Limb (tissue), 2 donors: ENCODE results near the gene ACTN4.
A peak's percentile ranks its signal among the peaks of the same experiment; 100 is the strongest.
"Not testable (repeated sequence)": the region's sequence is repeated elsewhere in the genome, so short reads cannot be mapped to it uniquely, and the experiment has no call there.

ENCODE experiments used
- DNase-seq, 2 donors: peaks; one replicate each; pipeline ENCODE4 v3.0.0-alpha.2; 2016; ENCODE audit errors: extremely low spot score in 2 of 2

ACTN4 gene

DNA sequence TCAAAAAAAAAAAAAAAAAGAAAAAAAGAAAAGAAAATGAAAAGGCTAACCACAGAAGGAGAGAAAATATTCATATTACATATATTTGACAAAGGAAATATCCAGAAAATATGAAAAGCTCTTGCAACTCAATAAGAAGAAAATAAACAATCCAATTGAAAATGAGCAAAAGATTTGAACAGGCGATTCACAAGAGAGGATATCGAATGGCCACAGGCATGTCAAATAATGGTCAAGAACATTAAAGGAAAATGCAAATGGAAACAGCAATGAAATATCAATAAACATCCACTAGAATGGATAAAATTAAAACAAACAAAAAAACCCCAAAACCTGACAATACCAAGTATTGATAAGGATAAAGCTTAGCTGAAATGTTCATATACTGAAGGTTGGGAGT is 117.8 kb downstream of the ACTN4 start:
- DNase-seq, result no peak

DNA sequence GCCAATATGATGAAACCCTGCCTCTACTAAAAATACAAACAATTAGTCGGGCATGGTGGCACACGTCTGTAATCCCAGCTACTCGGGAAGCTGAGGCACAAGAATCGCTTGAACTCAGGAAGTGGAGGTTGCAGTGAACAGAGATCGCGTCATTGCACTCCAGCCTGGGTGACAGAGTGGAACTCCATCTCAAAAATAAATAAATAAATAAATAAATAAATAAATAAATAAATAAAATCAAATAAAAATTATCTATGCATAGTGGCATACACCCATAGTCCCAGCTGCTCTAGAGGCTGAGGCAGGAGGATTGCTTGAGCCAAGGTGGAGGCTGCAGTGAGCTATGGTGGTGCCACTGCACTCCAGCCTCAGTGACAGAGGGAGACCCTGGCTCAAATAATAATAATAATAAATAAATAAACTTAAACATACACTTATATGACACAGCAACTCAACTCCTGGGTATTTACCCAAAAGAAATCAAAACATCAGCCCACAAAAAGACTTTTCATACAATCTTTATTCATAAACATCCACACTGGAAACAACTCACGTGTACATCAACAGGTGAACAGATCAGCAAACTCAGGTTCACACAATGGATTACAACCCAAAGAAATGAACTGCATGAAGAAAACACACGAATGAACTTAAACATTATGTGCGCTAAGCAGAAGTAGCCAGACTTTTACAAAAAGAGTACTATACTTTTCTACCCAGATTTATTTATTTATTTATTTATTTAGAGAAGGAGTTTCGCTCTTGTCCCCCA is 119.0 kb downstream of the ACTN4 start:
- no peak for DNase-seq

DNA sequence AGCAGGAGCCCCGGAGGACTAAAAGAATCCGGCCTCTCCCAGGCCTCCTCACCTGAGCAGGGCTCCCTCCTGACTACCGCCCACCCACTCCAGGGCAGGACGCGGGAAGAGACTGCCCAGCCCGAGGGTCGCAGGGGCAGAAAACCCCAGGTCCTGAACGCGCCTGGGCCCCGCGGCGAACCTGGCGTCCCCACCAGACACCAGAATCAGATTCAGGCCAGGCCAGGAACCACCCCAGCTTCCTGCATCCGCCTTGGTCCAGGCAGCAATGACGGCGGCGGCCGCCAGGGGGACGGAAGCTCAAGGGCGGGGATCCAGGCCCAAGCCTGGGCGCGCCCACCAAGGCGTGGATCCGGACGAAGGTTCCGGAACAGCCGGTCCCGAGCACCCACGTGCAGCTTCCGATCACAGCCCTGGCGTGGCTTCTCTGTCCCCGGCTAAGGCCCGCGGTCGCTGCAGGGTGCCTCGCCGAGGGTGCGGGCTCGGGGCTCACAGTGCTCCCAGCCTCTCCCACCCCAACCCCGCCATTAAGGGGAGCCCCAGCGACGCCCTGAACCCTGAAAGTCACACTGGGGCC is 122.3 kb downstream of the ACTN4 start:
- peak; percentile 77 to 89 for DNase-seq

- not testable (repeated sequence) for DNase-seq
Observed at GRCh38 chr19:38770228-38770948, 122.9 kb downstream of the ACTN4 start.

DNA sequence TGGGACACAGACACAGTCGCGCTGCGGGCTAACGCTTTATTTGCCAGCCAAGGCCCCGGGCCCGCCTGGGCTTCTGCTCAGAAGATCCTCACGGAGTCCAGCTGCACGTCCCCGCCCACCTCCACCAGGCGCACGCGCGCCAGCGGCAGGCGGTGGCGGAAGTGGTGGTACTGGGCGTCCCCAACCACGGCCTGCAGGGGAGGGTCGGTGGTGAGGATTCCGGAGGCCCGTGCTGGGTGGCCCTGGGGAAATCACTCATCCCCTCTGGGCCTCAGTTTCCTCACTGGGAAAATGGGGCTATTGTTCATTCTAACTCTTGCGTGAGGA is 123.5 kb downstream of the ACTN4 start:
- DNase-seq, result not testable (repeated sequence)

DNA sequence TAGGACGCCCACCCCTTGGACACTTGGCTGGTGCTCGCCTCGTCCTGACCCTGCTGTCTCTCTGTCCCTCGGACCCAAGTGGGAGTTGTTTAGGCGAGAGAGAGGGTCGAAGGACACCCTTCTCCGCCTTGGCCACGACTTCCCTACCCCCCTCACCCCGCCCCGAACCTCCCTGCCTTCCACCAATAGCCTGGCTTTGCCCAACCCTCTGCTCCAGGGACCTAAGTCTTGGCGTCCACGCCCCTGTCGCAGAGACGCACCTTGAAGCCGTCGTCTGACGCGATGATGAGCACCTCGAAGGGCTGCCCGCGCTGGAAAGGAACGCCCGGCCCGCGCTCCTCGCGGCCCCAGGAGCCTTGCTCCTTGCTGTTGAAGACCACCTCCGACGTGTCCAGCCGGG is 124.1 kb downstream of the ACTN4 start:
- not testable (repeated sequence) for DNase-seq

DNA sequence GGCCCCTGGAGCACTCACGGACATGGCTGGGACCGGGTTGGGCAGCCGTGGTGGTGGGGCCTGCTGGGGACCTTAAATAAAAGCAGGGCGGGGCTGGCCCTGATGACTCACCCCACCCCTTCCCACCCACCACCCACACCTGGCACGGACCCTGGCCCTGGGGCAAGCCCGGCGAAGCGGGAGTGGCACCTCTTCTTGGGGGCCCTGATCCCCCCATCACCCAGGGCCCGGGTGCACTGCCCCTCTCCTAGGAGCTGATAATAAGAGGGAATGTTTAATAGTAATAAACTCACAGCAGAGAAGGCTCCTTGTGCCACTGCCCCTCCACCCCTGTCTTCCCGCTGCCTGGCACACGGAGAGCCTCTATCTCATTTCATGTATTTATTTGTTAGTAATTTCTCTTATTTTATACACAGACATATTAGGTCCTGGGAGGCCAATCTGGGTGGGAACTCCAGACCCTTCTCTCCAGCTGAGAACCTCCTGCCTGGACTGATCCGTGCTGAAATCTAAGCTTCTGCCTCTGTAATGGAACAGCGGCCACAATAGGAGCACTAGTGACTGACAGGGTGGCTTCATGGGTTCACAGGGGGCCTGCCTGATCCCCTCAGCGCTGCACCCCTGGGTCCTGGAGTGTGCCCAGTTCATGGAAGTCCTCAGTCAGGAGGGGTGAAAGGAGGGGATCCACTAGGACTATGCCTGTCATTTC is 126.2 kb downstream of the ACTN4 start, which contains the start of gene LGALS7:
TSS of gene LGALS7 (minus strand) at position 49 of the 709 bp plus-strand sequence. CDS start at position 24, 25 bp downstream.
- DNase-seq, result no peak

- DNase-seq, result no peak
Observed at GRCh38 chr19:38774181-38774950, 126.9 kb downstream of the ACTN4 start.

DNA sequence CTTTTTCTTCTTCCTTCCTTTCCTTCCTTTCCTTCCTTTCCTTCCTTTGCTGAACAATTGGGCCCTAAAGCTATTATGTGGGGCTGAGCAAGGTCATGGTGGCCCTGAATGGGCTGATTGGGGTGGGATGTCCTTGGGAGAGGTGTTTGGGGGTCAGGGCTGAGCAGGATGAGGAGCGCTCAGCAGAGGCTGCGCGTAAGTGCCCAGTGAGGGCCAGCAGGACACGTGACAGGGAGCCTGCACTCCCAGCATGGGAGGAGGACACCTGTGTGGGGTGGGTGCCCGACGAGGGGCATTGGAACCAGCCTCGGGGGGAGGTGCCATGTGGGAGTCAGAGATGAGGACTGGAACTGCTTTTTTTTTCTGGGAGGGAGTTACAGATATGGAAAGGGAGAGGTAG is 131.3 kb downstream of the ACTN4 start:
- no peak for DNase-seq

GRCh38 chr19:38780443-38780842 is 133.0 kb downstream of the ACTN4 start:
- no peak for DNase-seq

- no peak for DNase-seq
Observed at GRCh38 chr19:38781058-38781457, 133.6 kb downstream of the ACTN4 start.
